Measurements from ENCODE around the gene FSHB.

FSHB gene

DNA sequence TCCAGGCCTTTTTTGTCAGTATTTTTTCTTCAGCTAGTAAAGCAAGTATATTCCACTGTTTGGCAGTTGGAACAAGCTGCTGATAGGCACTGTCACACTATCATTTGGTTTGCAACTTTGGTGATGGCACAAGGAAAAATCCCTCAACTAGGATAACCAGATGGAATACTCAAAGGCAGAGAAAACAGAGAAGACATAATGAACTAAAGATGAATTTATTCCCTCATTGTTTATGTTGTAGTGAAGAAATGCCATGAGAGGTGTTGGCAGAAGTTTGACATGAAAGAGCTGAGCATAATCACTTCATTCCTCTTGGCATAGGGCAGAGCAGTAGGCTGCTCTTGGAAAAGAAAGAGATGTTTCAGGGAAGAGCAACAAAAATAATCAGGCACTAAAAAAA lies 39.9 kb downstream of the FSHB start:
- DNase-seq, result no peak

DNA sequence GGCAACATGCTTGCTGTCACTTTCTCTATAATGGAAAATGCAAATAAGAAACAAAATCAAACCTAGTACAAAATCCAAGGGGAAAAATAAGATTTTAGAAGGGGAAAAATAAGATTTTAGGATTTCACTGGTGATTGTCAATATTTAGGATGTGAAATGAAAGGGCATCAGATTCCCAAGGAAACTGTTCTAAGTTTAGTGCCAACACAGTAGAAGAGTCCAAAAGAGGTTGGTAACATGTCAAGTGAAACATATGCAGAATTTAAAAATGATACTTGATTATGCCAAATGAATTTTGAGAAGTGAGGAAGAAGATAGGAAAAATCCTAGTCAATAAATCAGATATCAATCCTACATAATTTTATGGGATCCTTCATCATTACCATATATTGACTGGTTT lies 46.4 kb downstream of the FSHB start:
- no peak for DNase-seq

GRCh38 chr11:30279796-30280195 lies 49.0 kb downstream of the FSHB start:
- DNase-seq, result no peak

DNA sequence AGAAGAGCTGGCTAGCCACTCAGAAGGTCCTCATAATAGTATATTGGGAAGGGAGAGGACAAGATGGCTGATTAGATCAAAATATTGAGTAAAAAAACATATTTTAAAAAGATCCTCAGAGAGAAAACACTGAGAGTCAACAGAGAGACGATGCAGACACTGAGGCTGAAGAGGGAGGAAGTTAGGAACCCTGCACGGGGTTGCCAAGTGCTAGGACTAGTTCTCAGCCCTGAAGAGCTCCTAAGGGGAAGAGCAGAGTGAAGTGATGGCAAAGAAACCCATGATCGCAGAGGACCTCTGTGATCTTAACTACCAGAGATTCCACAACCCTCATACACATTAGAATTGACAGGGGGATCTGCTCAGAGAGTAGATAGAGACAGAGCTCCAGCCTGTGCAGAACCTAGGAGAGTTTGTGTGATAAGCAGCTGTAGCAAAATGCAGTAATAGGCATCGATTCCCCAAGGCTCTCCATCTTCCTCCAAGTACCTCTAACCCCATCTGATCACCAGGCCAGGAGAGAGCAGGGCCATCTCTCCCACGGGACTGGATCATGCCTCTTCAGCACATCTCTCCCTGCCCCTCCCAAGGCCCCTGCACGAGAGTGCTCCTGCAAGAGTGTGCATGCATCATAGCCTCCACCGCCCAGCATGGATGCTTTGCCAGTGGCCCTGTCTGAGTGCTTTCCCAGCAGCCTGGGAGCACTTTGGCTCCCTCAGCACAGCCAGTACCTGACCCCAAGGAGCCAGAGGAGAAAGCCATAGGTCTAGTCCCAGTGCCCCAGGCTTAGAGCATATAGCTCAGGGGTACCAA lies 50.9 kb downstream of the FSHB start:
- DNase-seq, result no peak

GRCh38 chr11:30282289-30282631 lies 51.4 kb downstream of the FSHB start:
- DNase-seq, result no peak

Data from DMS79 (cell line).